Hepatocyte (in vitro differentiated cells): ENCODE results near the gene ABCB1. TPM values are rescaled to one million over a fixed set of nuclear protein-coding genes. Genes with fewer than 3 reads are reported as not detected.

Source experiments
- DNase-seq: peaks from one replicate; pipeline ENCODE4 v3.0.0-alpha.2; 2016; ENCODE audit warnings: low spot score
- H2AFZ ChIP-seq: fragments of 200-600 bp; sonication (generic); 2 replicates; pipeline ENCODE4 v1.6.0; 2016; ENCODE audit warnings: antibody characterized with exemption, mild to moderate bottlenecking
- H3K27ac ChIP-seq: fragments of 200-600 bp; sonication (generic); 2 replicates; pipeline ENCODE4 v1.5.1; 2016; ENCODE audit warnings: mild to moderate bottlenecking
- H3K27me3 ChIP-seq: fragments of 200-600 bp; sonication (generic); 2 replicates; pipeline ENCODE4 v1.6.1; 2016
- H3K36me3 ChIP-seq: fragments of 200-600 bp; sonication (generic); replicated peaks from 2 replicates; pipeline ENCODE4 v1.5.1; 2016; ENCODE audit warnings: low read depth; ENCODE audit not compliant: insufficient read depth
- H3K4me1 ChIP-seq: fragments of 200-600 bp; sonication (generic); 2 replicates; pipeline ENCODE4 v1.5.1; 2016; ENCODE audit warnings: mild to moderate bottlenecking, moderate library complexity; ENCODE audit not compliant: insufficient read depth
- H3K4me2 ChIP-seq: fragments of 200-600 bp; sonication (generic); 2 replicates; pipeline ENCODE4 v1.6.0; 2016
- H3K4me3 ChIP-seq: fragments of 200-600 bp; sonication (generic); 2 replicates; pipeline ENCODE4 v1.5.1; 2016; ENCODE audit warnings: mild to moderate bottlenecking
- H3K79me2 ChIP-seq: fragments of 200-600 bp; sonication (generic); 2 replicates; pipeline ENCODE4 v1.6.0; 2017; ENCODE audit warnings: mild to moderate bottlenecking
- H3K9me2 ChIP-seq: fragments of 200-600 bp; sonication (generic); replicated peaks from 2 replicates; pipeline ENCODE4 v1.6.0; 2017; ENCODE audit warnings: mild to moderate bottlenecking; ENCODE audit not compliant: insufficient read depth
- H3K9me3 ChIP-seq: fragments of 200-600 bp; sonication (generic); 2 replicates; pipeline ENCODE4 v1.5.1; 2016; ENCODE audit warnings: low read depth, mild to moderate bottlenecking
- H4K20me1 ChIP-seq: fragments of 200-600 bp; sonication (generic); 2 replicates; pipeline ENCODE4 v1.6.0; 2016; ENCODE audit warnings: mild to moderate bottlenecking; ENCODE audit not compliant: insufficient read depth, poor library complexity, severe bottlenecking
- CTCF ChIP-seq: fragments of 200-600 bp; sonication (generic); IDR thresholded peaks from 2 replicates; pipeline ENCODE4 v1.5.1; 2016; ENCODE audit warnings: antibody characterized with exemption, mild to moderate bottlenecking; ENCODE audit not compliant: poor library complexity
- EZH2 ChIP-seq: fragments of 200-600 bp; sonication (generic); IDR thresholded peaks from 2 replicates; pipeline ENCODE4 v1.6.1; 2016; ENCODE audit warnings: antibody characterized with exemption, mild to moderate bottlenecking, borderline replicate concordance
- EZH2phosphoT487 ChIP-seq: fragments of 200-600 bp; sonication (generic); IDR thresholded peaks from one replicate; pipeline ENCODE4 v1.6.1; 2018; ENCODE audit warnings: antibody characterized with exemption, mild to moderate bottlenecking, low read depth, moderate library complexity; ENCODE audit not compliant: unreplicated experiment, severe bottlenecking
- WGBS: methylation state at CpG from one replicate; pipeline ENCODE4 v1.1.6; 2016; ENCODE audit warnings: low lambda C conversion rate; ENCODE audit errors: missing lambda C conversion rate; 5-methylcytosine and 5-hydroxymethylcytosine counted together
- polyA plus RNA-seq: library from polyadenylated mRNA; unstranded; fragments of >200 nt; fragmentation: Nextera tagmentation; extraction: Ambion mirVana; gene quantifications from 2 replicates; pipeline ENCODE4 v1.2.1, GENCODE V29; 2016
- total RNA-seq: library from RNA; depleted of rRNA; stranded (reverse); fragments of >200 nt; gene quantifications from 2 replicates; pipeline ENCODE4 v1.2.3, GENCODE V29; 2014

Gene ABCB1
- total and polyA plus RNA-seq, 2 experiments from 2014 or later, result 7.9 to 20.0 TPM

GRCh38 chr7:87530126-87530525 is 70.6 kb downstream of the ABCB1 start:
- H4K20me1 ChIP-seq, result no peaks in the 10 kb centered on the region
- H3K27me3 ChIP-seq, result no peaks in the 10 kb centered on the region
- H3K4me2 ChIP-seq, result no peak overlapping the region
- no peaks in the 10 kb centered on the region for H3K9me3 ChIP-seq
- H3K36me3 ChIP-seq, result no peaks in the 10 kb centered on the region
- H3K79me2 ChIP-seq, result no peaks in the 10 kb centered on the region
- H3K9me2 ChIP-seq, result no peaks in the 10 kb centered on the region
- TF ChIP-seq CTCF, result no peak
- TF ChIP-seq EZH2phosphoT487, result no peak
- no peak for TF ChIP-seq EZH2
- H2AFZ ChIP-seq, result no peak overlapping the region
- no peak for DNase-seq
- no peak overlapping the region for H3K27ac ChIP-seq
- no peak overlapping the region for H3K4me3 ChIP-seq
- H3K4me1 ChIP-seq, result no peaks in the 10 kb centered on the region

- no peak overlapping the region for H3K4me3 ChIP-seq
- 71% methylated on average over 2 of the region's 2 CpGs for WGBS
Measured at GRCh38 chr7:87528730-87529129, 72.0 kb downstream of the ABCB1 start.

GRCh38 chr7:87518735-87519134 is 81.9 kb downstream of the ABCB1 start:
- Histone ChIP-seq H3K9me2 (no peaks in the 10 kb centered on the region), H2AFZ (no peak overlapping the region), H4K20me1 (no peaks in the 10 kb centered on the region), H3K4me2 (no peak overlapping the region), H3K4me1 (no peaks in the 10 kb centered on the region), H3K27me3 (no peaks in the 10 kb centered on the region), H3K36me3 (no peaks in the 10 kb centered on the region), H3K79me2 (no peaks in the 10 kb centered on the region), H3K4me3 (no peak overlapping the region), H3K27ac (no peak overlapping the region), H3K9me3 (no peaks in the 10 kb centered on the region)
- no peak for DNase-seq
- TF ChIP-seq EZH2 (no peak), EZH2phosphoT487 (no peak), CTCF (no peak)
- 51% methylated on average over 2 of the region's 2 CpGs for WGBS

More at GRCh38 chr7:87528730-87529129, 72.0 kb downstream of the ABCB1 start:
- Histone ChIP-seq H2AFZ (no peak overlapping the region), H3K4me1 (no peaks in the 10 kb centered on the region), H3K79me2 (no peaks in the 10 kb centered on the region), H4K20me1 (no peaks in the 10 kb centered on the region), H3K4me2 (no peak overlapping the region), H3K9me2 (no peaks in the 10 kb centered on the region), H3K27me3 (no peaks in the 10 kb centered on the region), H3K27ac (no peak overlapping the region), H3K36me3 (no peaks in the 10 kb centered on the region), H3K9me3 (no peaks in the 10 kb centered on the region)
- no peak for TF ChIP-seq EZH2phosphoT487
- TF ChIP-seq EZH2, result no peak
- TF ChIP-seq CTCF, result no peak
- no peak for DNase-seq

GRCh38 chr7:87517891-87518290 is 82.8 kb downstream of the ABCB1 start:
- no peak overlapping the region for H3K27ac ChIP-seq
- no peaks in the 10 kb centered on the region for H3K36me3 ChIP-seq
- H3K4me1 ChIP-seq, result no peaks in the 10 kb centered on the region
- no peaks in the 10 kb centered on the region for H3K9me2 ChIP-seq
- no peaks in the 10 kb centered on the region for H3K9me3 ChIP-seq
- no peaks in the 10 kb centered on the region for H3K79me2 ChIP-seq
- TF ChIP-seq CTCF, result no peak
- no peak overlapping the region for H3K4me2 ChIP-seq
- 94% methylated on average over 3 of the region's 3 CpGs for WGBS
- H2AFZ ChIP-seq, result no peak overlapping the region
- no peaks in the 10 kb centered on the region for H4K20me1 ChIP-seq
- H3K27me3 ChIP-seq, result no peaks in the 10 kb centered on the region
- no peak for DNase-seq
- no peak overlapping the region for H3K4me3 ChIP-seq
